SK-N-SH (cell line): ENCODE measurements around the gene ARHGAP5. TPM values are rescaled to one million over a fixed set of nuclear protein-coding genes. Genes with fewer than 3 reads are reported as not detected.

Experiments used
- CTCF ChIA-PET: fragments of 300-600, 350-600 bp; formaldehyde crosslinking; extraction: SDS; loops from one replicate; lab custom pipeline; 2021; lab: Yijun Ruan, JAX
- POLR2A ChIA-PET: fragments of 350-600 bp; sonication (Branson Sonifier 250); formaldehyde crosslinking; extraction: SDS; loops from one replicate; lab custom pipeline; 2020; ENCODE audit warnings: antibody characterized with exemption, inconsistent platforms; lab: Yijun Ruan, JAX
- DNase-seq: peaks from one replicate; pipeline ENCODE4 v3.0.0; 2012
- H2AFZ ChIP-seq: fragments of 200-600 bp; sonication (generic); 2 replicates; pipeline ENCODE4 v1.8.1; 2016; ENCODE audit warnings: antibody characterized with exemption, mild to moderate bottlenecking, low read depth
- H3F3A ChIP-seq: fragments of 200-600 bp; sonication (generic); replicated peaks from 2 replicates; pipeline ENCODE3; 2016; ENCODE audit warnings: antibody characterized with exemption, mild to moderate bottlenecking; ENCODE audit not compliant: insufficient read depth
- H3K27ac ChIP-seq, 2 experiments: fragments of 200-500 bp in 1 of 2; fragments of 200-600 bp in 1 of 2; sonication (Bioruptor generic) in 1 of 2; sonication (generic), shearing (Covaris generic) in 1 of 2; 2 replicates each; pipeline versions ENCODE4 v1.5.1 to v1.6.1; 2014 to 2016; ENCODE audit warnings: low read depth in 2 of 2, inconsistent platforms in 1 of 2, low read length in 1 of 2, mild to moderate bottlenecking in 1 of 2, mixed read lengths in 1 of 2
- H3K27me3 ChIP-seq: fragments of 200-600 bp; sonication (generic), shearing (Covaris generic); 2 replicates; pipeline ENCODE4 v1.6.1; 2016; ENCODE audit warnings: mixed run types; ENCODE audit not compliant: insufficient read depth
- H3K36me3 ChIP-seq, 2 experiments: fragments of 200-500 bp in 1 of 2; fragments of 200-600 bp in 1 of 2; sonication (Bioruptor generic) in 1 of 2; sonication (generic) in 1 of 2; replicated peaks in 1 of 2; 2 replicates each; pipeline versions ENCODE3 to v1.5.1; 2014 to 2016; ENCODE audit warnings: low read length in 1 of 2, mild to moderate bottlenecking in 1 of 2; ENCODE audit not compliant: insufficient read depth in 2 of 2, control insufficient read depth in 1 of 2
- H3K4me1 ChIP-seq, 2 experiments: fragments of 200-500 bp in 1 of 2; fragments of 200-600 bp in 1 of 2; sonication (Bioruptor generic) in 1 of 2; sonication (generic), shearing (Covaris generic) in 1 of 2; 2 replicates each; pipeline versions ENCODE4 v1.5.1 to v1.6.1; 2014 to 2016; ENCODE audit warnings: low read depth in 1 of 2, low read length in 1 of 2, mixed run types in 1 of 2; ENCODE audit not compliant: insufficient read depth in 2 of 2, control insufficient read depth in 1 of 2
- H3K4me2 ChIP-seq: fragments of 200-600 bp; sonication (generic), shearing (Covaris generic); 2 replicates; pipeline ENCODE4 v1.6.1; 2017; ENCODE audit warnings: mixed run types
- H3K4me3 ChIP-seq, 2 experiments: fragments of 200-500 bp in 1 of 2; fragments of 200-600 bp in 1 of 2; sonication (Bioruptor generic) in 1 of 2; sonication (generic), shearing (Covaris generic) in 1 of 2; 2 replicates each; pipeline versions ENCODE4 v1.5.1 to v1.8.1; 2014 to 2016; ENCODE audit warnings: low read depth in 2 of 2, inconsistent platforms in 1 of 2, low read length in 1 of 2, mild to moderate bottlenecking in 1 of 2, mixed read lengths in 1 of 2, moderate library complexity in 1 of 2
- H3K79me2 ChIP-seq: fragments of 200-600 bp; sonication (generic); 2 replicates; pipeline ENCODE4 v1.8.1; 2017; ENCODE audit warnings: mild to moderate bottlenecking; ENCODE audit not compliant: insufficient read depth
- H3K9ac ChIP-seq: fragments of 200-600 bp; sonication (generic); 2 replicates; pipeline ENCODE4 v1.6.1; 2017; ENCODE audit warnings: mixed run types
- H3K9me2 ChIP-seq: fragments of 200-600 bp; sonication (generic); 2 replicates; pipeline ENCODE4 v1.6.1; 2017; ENCODE audit warnings: mixed run types
- H3K9me3 ChIP-seq: fragments of 200-600 bp; sonication (generic); 2 replicates; pipeline ENCODE4 v1.6.1; 2017; ENCODE audit warnings: mixed run types, mild to moderate bottlenecking, moderate library complexity
- H4K20me1 ChIP-seq: fragments of 200-600 bp; sonication (generic); 2 replicates; pipeline ENCODE4 v1.6.1; 2017; ENCODE audit warnings: mild to moderate bottlenecking, mixed run types; ENCODE audit not compliant: insufficient read depth
- CTCF ChIP-seq: fragments of 200-600 bp; sonication (generic); IDR thresholded peaks from 2 replicates; pipeline ENCODE4 v1.6.1; 2017; ENCODE audit warnings: antibody characterized with exemption, mild to moderate bottlenecking, moderate library complexity
- FOSL2 ChIP-seq: IDR thresholded peaks from 2 replicates; pipeline ENCODE4 v1.4.0; 2012; ENCODE audit warnings: low read depth, mild to moderate bottlenecking, moderate library complexity, borderline replicate concordance
- IRF3 ChIP-seq: fragments of 150-350 bp; IDR thresholded peaks from 2 replicates; pipeline ENCODE4 v1.6.1; 2016; ENCODE audit warnings: mild to moderate bottlenecking, low read depth, low read length
- JUND ChIP-seq: IDR thresholded peaks from 2 replicates; pipeline ENCODE4 v1.4.0; 2012
- MXI1 ChIP-seq: IDR thresholded peaks from 2 replicates; pipeline ENCODE4 v1.6.1; 2012; ENCODE audit warnings: mild to moderate bottlenecking, low read depth, low read length, improper control_type of control experiment
- NFIC ChIP-seq: IDR thresholded peaks from 2 replicates; pipeline ENCODE4 v1.4.0; 2012; ENCODE audit warnings: borderline replicate concordance
- RCOR1 ChIP-seq: fragments of 150-350 bp; IDR thresholded peaks from 2 replicates; pipeline ENCODE4 v1.6.1; 2017; ENCODE audit warnings: antibody characterized with exemption, low read length
- RFX5 ChIP-seq: IDR thresholded peaks from 2 replicates; pipeline ENCODE4 v1.6.1; 2012; ENCODE audit warnings: mild to moderate bottlenecking, improper control_type of control experiment, low read length
- RXRA ChIP-seq: IDR thresholded peaks from 2 replicates; pipeline ENCODE4 v1.4.0; 2012; ENCODE audit warnings: low read depth, mild to moderate bottlenecking, borderline replicate concordance
- SIN3A ChIP-seq: IDR thresholded peaks from 2 replicates; pipeline ENCODE4 v1.6.1; 2012; ENCODE audit warnings: low read depth, mild to moderate bottlenecking, low read length, moderate library complexity, borderline replicate concordance
- SMC3 ChIP-seq: IDR thresholded peaks from 2 replicates; pipeline ENCODE4 v1.6.1; 2012; ENCODE audit warnings: low read depth, low read length, improper control_type of control experiment
- YY1 ChIP-seq: IDR thresholded peaks from 2 replicates; pipeline ENCODE4 v1.4.0; 2012; ENCODE audit warnings: low read depth, mild to moderate bottlenecking
- WGBS: methylation state at CpG from one replicate; pipeline ENCODE4 v1.1.6; 2017; ENCODE audit warnings: low lambda C conversion rate; 5-methylcytosine and 5-hydroxymethylcytosine counted together
- polyA plus RNA-seq, 3 experiments: library from polyadenylated mRNA; depleted of rRNA; stranded (reverse); fragments of >200 nt; gene quantifications; 2 replicates each; pipeline ENCODE4 v1.2.3, GENCODE V29; 2012
- TF ChIP-seq, protein P1 (sequence below): IDR thresholded peaks from 2 replicates; pipeline ENCODE4 v1.6.1; 2012; ENCODE audit warnings: mild to moderate bottlenecking, low read depth, low read length, moderate library complexity
- TF ChIP-seq, protein P2 (sequence below): IDR thresholded peaks from 2 replicates; pipeline ENCODE4; 2012

The ARHGAP5 gene
- polyA plus RNA-seq, 1 of the 3 experiments (the other 2 are of a cell fraction), result 7.2 TPM

GRCh38 chr14:32202491-32202997 lies 125.4 kb downstream of the ARHGAP5 start:
- Histone ChIP-seq H3K27me3 (no peaks in the 10 kb centered on the region), H3K9ac (peak overlapping the region; percentile 74; the same call in 1 of the 2 replicates), H3K27ac (peak overlapping the region; percentile 59 to 92; a peak in 3 of 4 replicates), H3F3A (peaks cover 11% of the 10 kb centered on the region), H3K4me1 (peaks cover 0 to 6% of the 10 kb centered on the region in 2 experiments; a peak in 2 of 4 replicates), H4K20me1 (no peaks in the 10 kb centered on the region), H3K79me2 (no peaks in the 10 kb centered on the region), H2AFZ (peak overlapping the region; percentile 94), H3K4me2 (peak overlapping the region; percentile 81), H3K36me3 (no peaks in the 10 kb centered on the region), H3K4me3 (peak overlapping the region; percentile 78), H3K9me3 (no peaks in the 10 kb centered on the region), H3K9me2 (no peaks in the 10 kb centered on the region)
- CTCF ChIA-PET, result interaction anchor here (1.0 to 1.8 kb wide), 5 partner anchors 22 to 995 kb away, joined by 3 to 7 read pairs (median 3); partner anchors contain the start of gene HECTD1
- WGBS, result 8% methylated on average over 8 of the region's 8 CpGs
- POLR2A ChIA-PET, result interaction anchor here (1.5 to 2.0 kb wide), 2 partner anchors 125 to 126 kb away, joined by 3 to 7 read pairs; partner anchors contain the start of gene ARHGAP5
- DNase-seq, result peak; percentile 19
- TF ChIP-seq, protein P1, sequence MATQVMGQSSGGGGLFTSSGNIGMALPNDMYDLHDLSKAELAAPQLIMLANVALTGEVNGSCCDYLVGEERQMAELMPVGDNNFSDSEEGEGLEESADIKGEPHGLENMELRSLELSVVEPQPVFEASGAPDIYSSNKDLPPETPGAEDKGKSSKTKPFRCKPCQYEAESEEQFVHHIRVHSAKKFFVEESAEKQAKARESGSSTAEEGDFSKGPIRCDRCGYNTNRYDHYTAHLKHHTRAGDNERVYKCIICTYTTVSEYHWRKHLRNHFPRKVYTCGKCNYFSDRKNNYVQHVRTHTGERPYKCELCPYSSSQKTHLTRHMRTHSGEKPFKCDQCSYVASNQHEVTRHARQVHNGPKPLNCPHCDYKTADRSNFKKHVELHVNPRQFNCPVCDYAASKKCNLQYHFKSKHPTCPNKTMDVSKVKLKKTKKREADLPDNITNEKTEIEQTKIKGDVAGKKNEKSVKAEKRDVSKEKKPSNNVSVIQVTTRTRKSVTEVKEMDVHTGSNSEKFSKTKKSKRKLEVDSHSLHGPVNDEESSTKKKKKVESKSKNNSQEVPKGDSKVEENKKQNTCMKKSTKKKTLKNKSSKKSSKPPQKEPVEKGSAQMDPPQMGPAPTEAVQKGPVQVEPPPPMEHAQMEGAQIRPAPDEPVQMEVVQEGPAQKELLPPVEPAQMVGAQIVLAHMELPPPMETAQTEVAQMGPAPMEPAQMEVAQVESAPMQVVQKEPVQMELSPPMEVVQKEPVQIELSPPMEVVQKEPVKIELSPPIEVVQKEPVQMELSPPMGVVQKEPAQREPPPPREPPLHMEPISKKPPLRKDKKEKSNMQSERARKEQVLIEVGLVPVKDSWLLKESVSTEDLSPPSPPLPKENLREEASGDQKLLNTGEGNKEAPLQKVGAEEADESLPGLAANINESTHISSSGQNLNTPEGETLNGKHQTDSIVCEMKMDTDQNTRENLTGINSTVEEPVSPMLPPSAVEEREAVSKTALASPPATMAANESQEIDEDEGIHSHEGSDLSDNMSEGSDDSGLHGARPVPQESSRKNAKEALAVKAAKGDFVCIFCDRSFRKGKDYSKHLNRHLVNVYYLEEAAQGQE, result no peak
- TF ChIP-seq RCOR1 (no peak), SMC3 (no peak), RFX5 (no peak), CTCF (no peak), FOSL2 (no peak), MXI1 (no peak), JUND (no peak), YY1 (no peak), IRF3 (no peak), NFIC (no peak), RXRA (no peak), SIN3A (no peak)
- TF ChIP-seq, protein P2, sequence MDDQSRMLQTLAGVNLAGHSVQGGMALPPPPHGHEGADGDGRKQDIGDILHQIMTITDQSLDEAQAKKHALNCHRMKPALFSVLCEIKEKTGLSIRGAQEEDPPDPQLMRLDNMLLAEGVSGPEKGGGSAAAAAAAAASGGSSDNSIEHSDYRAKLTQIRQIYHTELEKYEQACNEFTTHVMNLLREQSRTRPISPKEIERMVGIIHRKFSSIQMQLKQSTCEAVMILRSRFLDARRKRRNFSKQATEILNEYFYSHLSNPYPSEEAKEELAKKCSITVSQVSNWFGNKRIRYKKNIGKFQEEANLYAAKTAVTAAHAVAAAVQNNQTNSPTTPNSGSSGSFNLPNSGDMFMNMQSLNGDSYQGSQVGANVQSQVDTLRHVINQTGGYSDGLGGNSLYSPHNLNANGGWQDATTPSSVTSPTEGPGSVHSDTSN, result no peak
